Skin epidermis (tissue), 12 donors: ENCODE data around the gene DAGLA.

ENCODE experiments used
- H3K27ac ChIP-seq, 21 experiments: fragments of 200-600 bp; sonication (generic) in 11 of 21; one replicate each; pipeline ENCODE4 v1.5.0; 2020; ENCODE audit warnings: mild to moderate bottlenecking in 3 of 21, inconsistent platforms in 2 of 21, moderate library complexity in 2 of 21
- H3K4me3 ChIP-seq, 7 experiments: fragments of 200-600 bp; sonication (generic) in 2 of 7; one replicate each; pipeline ENCODE4 v1.5.0; 2020; ENCODE audit warnings: inconsistent platforms in 2 of 7, mild to moderate bottlenecking in 2 of 7, moderate library complexity in 1 of 7

Gene DAGLA

DNA sequence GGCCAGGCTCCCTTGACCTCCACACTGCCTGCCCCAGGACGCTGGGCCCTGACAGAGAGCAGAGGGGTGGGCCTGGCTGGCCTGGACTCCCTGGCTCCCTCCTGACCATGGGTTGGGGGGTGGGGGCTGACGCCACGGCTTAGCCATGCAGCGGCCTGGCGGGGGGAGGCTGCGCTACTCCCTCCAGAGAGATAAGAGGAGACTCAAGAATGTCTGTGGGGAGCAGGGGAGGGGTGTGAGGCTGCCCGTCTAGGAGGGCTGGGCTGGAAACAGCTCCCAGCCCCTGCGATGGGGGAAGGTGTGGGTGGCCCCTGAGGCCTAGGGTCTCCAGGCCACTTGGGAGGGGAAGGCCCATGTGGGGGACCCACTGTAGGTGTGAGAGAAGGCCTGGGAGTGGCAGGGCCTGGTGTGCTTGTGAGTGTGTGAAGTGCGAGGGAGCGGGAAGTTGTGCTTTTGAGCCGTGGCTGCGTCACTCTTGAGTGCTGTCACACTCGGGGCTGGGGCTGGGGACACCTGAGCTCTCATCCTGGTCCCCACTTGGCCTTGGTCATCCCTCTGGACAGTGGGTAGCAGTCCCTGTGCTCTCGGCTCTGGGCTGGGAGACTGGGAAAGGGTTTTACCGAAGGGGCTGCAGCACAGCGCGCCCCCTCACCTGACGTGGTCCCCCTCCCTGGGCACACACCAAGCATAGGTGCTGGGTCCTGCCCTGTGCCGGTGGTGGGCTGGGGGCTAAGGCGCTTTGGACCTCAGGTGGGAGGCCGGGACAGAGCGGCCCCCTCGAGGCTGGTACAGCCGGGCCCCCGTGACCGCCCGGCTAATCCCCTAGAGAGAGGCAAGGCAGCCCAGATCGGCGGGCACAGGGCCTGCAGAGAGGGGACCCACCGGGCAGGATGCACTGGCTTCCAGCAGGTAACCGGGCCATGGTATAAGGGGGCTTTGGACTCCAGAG, 74.6 kb downstream of the DAGLA start:
- Histone ChIP-seq H3K27ac (no peak overlapping the region), H3K4me3 (no peak overlapping the region)

DNA sequence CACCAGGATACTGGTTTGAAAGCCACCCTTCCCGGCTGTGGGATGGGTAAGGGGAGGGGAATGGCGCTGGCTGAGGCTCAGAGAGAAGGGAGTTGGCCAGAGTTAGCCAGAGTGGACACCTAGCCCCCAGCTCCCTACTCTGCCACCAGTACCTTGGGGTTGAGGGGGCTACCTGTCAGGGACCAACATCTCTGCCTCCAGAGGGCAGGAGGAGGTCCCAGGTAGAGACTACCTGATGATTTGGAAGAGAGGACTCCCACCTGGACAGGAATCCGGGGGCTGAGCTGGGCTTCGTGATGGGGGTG, 75.9 kb downstream of the DAGLA start:
- no peak overlapping the region for H3K27ac ChIP-seq
- no peak overlapping the region for H3K4me3 ChIP-seq

DNA sequence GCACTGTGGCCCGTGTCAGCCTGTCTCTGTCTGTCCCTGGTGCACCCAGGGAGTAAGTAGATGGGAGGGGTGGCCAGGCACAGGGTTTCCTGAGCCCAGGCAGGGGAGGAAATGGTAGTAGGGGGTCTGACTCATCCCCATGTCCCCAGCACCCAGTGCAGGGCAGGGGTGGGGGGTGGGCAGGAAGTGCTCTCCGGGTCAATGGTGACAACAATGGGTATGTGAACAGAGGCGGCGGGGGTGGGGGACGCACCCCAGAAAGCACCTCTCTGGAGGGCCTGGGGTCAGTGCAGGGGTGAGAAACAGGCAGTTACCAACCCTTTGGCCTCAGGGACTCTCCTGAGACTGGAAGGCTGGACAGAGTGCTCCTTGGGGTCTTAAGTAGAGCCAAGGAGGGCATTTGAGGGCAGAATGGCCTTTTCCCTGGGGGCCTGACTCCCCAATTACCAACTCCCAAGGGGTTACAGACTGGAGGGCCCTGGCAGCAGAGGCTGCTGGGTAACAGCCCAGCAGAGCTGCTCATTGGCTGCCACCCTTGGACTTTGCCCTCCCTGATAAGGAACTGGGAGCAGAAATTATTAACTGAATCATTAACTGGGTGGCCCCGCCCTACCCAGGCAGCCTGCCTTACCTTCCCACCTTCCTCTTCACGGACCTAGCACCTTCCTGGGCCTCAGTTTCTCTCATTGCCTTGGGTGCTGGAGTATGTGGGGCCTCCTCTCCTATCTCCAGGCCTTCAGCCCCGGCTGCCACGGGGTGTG, 76.4 kb downstream of the DAGLA start:
- no peak overlapping the region for H3K27ac ChIP-seq
- H3K4me3 ChIP-seq: no peak overlapping the region

DNA sequence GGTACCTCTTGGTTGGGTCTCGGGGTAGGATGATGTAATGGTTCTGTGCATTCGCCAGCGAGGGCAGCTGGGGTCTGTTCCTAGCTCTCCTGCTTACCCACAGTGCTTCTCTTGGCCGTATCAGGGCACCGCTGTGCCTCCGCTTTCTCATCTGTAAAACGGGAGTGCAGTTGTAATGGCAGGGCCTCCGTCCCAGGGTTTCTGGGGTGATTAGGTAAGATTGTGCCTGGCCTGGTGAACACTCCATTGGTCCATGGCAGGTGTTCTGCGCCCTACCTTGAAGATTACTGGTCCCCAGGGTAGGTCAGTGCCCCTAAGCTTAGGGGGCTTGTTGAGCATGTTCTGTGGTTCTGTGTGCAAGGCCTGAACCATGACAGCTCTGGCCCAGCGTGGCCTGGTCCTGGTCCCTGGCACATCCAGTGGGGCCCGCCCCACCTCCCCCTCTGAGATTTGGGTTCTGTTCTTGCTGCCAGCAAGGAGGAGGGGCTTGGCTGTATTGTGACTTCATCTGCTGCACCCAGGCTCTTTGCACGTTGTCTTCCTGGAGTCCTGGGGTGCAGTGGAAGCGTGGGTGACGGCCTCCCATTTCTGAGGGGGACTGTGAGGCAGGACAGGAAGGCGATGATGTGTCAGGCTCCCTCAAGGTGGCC, 77.1 kb downstream of the DAGLA start:
- H3K27ac ChIP-seq: no peak overlapping the region
- H3K4me3 ChIP-seq: no peak overlapping the region

- no peak overlapping the region for H3K4me3 ChIP-seq
- no peak overlapping the region for H3K27ac ChIP-seq
These were observed 80.8 kb downstream of the DAGLA start for GRCh38 chr11:61760946-61761345.

- no peak overlapping the region for H3K27ac ChIP-seq
- no peak overlapping the region for H3K4me3 ChIP-seq
These were observed 81.4 kb downstream of the DAGLA start for GRCh38 chr11:61761440-61762222.

DNA sequence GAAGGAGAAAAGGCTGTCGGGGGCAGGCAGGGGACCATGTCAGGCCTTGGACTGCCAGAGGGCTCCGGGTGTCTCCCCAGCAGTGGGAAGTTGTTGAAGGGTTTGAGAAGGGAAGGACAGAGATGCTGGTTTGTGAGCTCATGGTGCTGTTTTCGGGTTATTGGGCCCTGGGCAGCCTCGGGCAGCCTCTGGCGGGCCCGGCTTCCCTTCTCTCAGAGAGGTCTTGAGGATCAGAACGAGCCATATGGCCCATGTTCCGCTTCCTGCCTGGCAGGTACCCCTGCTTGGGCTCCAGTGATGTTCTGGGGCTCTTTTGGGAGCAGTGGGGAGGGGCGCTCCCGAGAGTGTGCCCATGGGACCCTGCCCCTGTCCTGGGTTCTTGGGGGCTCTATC, 82.0 kb downstream of the DAGLA start:
- Histone ChIP-seq H3K4me3 (no peak overlapping the region), H3K27ac (no peak overlapping the region)

GRCh38 chr11:61762798-61763197, 82.6 kb downstream of the DAGLA start:
- no peak overlapping the region for H3K27ac ChIP-seq
- H3K4me3 ChIP-seq: no peak overlapping the region

- H3K27ac ChIP-seq: no peak overlapping the region
- H3K4me3 ChIP-seq: no peak overlapping the region
These were observed 83.9 kb downstream of the DAGLA start for GRCh38 chr11:61763930-61764605.

DNA sequence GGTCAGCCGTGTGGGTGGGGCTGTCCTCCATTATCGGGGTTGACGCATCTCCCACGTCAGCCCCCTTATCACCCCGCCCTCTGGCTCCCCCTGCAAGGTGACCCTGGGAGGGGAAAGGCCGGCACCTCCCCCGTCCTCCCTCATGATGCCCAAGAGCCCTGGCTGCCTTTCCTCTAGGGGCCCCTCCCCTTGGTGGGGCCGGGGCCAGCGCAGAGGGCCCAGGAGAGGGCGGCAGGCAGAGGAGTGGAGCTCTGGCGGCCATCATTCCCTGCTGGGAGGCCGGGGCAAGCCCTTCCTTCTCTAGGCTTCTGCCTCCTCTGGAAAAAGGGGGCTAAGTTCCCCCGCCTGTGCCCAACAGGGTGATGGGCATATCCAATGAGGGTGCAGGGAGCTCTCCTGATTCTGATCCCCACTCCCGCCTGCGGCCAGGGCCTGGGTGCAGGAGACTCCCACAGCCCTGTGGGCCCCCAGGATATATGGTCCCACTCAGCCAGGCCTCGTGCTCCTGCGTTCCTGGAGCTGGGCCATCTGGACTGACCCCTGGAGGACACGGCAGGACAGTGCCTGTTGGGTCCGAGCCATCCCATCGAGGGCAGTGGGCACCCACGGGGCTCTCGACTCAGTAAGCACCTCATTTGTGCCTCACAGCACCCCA, 84.5 kb downstream of the DAGLA start:
- H3K4me3 ChIP-seq: no peak overlapping the region
- no peak overlapping the region for H3K27ac ChIP-seq

DNA sequence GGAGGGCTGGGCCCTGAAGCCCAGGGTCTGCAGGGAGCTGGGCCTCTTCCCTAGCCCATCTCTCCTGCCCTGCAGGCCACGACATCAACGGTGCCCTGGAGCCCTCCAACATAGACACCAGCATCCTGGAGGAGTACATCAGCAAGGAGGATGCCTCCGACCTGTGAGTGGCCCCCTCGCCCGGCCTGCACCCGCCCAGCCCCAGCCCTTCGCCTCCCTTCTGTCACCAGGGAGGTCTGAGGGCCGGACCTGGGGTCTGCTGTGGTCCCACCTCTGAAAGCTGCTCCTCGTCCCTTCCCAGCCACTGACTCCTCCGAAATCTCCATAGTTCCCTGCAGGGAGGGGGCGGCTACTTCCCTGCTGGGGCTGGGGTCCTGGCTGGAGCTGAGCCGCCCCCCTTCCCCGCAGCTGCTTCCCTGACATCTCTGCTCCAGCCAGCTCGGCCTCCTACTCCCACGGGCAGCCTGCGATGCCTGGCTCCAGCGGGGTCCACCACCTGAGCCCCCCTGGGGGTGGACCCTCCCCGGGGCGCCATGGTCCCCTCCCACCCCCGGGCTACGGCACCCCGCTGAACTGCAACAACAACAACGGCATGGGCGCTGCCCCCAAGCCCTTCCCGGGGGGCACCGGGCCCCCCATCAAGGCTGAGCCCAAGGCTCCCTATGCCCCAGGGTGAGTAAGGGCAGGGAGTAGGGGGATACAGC, 85.5 kb downstream of the DAGLA start:
- H3K4me3 ChIP-seq: no peak overlapping the region
- H3K27ac ChIP-seq: no peak overlapping the region

GRCh38 chr11:61766353-61766841, 86.2 kb downstream of the DAGLA start:
- no peak overlapping the region for H3K4me3 ChIP-seq
- H3K27ac ChIP-seq: no peak overlapping the region

DNA sequence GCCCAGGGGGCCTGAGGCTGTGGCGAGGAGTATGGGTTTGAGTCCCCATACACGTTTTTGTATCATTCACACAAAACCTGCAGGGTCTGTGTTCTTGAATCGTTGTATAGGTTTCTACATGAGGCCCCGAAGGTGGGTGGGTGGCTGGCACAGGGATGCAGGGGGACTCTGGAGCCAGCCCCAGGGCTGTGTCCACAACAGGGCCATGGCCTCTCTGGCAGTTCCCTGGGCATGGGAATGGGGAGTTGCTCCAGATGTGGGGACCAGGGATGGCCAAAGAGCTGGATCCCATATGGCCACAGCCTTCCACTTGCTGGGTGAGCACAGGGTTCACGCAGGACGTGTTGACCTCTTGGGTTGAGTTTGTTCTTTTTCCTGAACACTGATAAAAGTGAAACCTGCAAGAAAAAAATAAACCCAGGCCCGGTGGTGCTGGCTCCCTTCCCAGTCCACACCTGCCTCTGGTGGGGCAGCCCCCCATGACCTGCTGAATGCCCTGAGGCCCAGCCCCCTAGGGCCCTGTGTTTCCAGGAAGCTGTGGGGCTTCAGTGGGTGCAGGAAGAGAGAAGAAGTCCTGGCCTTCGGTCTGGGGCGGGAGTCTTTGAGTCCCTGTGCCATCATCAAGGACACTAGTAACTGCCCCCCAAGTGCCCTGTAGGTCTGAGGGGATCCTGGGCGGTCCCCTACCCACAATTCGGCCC, 88.3 kb downstream of the DAGLA start:
- no peak overlapping the region for H3K27ac ChIP-seq
- no peak overlapping the region for H3K4me3 ChIP-seq

GRCh38 chr11:61769169-61769920, 89.2 kb downstream of the DAGLA start:
- Histone ChIP-seq H3K4me3 (no peak overlapping the region), H3K27ac (no peak overlapping the region)

- Histone ChIP-seq H3K27ac (no peak overlapping the region), H3K4me3 (no peak overlapping the region)
These were observed 89.9 kb downstream of the DAGLA start for GRCh38 chr11:61769946-61770683.

- H3K27ac ChIP-seq: no peak overlapping the region
- no peak overlapping the region for H3K4me3 ChIP-seq
These were observed 91.2 kb downstream of the DAGLA start for GRCh38 chr11:61771195-61771894.
